IPS-15b (cell line): ENCODE results near the gene CMTM5.
A peak's percentile ranks its signal among the peaks of the same experiment; 100 is the strongest.

ENCODE experiments used
- H3K27me3 ChIP-seq: one replicate; pipeline ENCODE4 v1.6.1; 2013; ENCODE audit warnings: low read length; ENCODE audit not compliant: control insufficient read depth, insufficient read depth
- H3K36me3 ChIP-seq: one replicate; pipeline ENCODE4 v1.6.1; 2013; ENCODE audit warnings: low read length; ENCODE audit not compliant: control insufficient read depth, insufficient read depth
- H3K4me1 ChIP-seq: one replicate; pipeline ENCODE4 v1.6.1; 2013; ENCODE audit warnings: mild to moderate bottlenecking, low read length; ENCODE audit not compliant: control insufficient read depth, insufficient read depth
- H3K4me3 ChIP-seq: one replicate; pipeline ENCODE4 v1.5.1; 2013; ENCODE audit warnings: low read depth, low read length
- H3K9ac ChIP-seq: one replicate; pipeline ENCODE4 v1.6.1; 2013; ENCODE audit warnings: low read depth, mild to moderate bottlenecking, low read length
- H3K9me3 ChIP-seq: one replicate; pipeline ENCODE4 v1.6.1; 2013; ENCODE audit warnings: mild to moderate bottlenecking, low read length; ENCODE audit not compliant: control insufficient read depth, insufficient read depth

CMTM5 gene

DNA sequence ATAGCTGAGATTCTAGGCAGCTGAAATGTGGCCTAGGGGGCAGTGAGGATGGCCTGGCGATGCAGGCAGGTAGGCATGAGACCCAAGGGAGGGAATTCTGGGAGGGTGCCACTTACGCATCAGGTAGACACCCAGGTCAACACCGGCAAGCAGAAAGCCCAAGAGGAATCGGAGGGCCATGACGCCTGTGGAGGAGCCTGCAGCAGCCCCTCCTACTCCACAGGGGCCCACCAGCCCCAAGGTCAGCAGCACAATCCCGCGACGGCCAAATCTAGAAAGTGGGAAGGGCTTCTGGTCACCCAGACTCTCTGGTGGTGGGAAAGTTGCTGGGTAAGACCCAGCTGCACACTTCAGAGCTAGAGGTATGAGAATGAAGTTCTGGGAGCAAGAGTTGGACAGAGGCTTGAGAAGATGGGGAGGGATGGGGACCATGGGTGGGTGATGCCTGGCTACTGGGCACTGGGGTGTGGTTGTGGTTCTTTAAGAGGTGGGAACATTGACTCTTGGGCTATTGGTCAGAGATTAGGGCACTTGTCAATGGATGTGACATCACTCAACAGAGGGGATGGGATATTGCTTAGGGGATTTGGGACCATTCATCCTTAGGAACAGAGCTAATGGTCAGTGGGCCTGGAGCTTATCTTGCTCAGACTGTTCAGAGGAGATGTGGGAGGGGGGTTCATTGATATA lies 27.5 kb upstream of the CMTM5 start:
- Histone ChIP-seq H3K9ac (no peak overlapping the region), H3K27me3 (peaks cover 27% of the 10 kb centered on the region)

DNA sequence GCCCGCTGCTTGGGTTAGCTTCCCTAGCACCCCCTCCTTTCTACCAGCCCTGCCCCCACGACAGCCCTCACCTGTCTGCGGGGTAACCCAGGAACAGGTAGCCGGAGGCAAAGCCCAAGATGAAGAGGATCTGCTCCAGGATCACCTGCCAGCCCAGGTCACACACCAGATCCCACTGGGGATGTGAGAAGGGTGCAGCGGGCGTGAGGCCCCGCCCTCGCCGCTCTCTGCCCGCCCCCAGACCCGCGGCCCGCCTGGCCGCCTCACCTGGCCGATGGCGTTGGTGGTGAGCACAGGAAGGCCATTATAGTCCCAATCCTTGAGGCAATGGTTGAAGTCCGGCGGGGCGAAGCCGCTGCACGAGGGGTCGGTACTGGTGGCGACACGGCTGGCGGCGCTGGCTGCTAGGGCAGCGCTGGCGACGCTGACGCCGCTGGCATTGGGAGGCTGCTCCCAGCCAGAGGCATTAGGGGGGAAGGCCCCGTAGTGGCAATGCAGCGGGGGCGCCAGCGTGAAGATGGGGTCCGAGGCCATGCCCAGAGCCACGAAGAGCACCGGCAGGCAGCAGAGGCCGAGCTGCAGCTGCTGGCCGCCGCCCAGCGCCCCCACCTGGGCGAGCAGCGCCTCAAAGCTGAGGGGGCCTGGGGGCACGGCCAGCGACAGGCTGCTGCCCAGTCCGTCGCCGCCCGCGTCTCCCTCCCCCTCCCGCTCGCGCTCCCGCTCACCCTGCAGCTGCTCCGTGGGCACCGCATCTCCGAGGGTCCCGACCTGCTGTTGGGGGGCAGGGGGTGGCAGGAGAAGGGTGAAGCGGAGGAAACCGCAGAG lies 25.0 kb upstream of the CMTM5 start:
- peak overlapping the region; percentile 72 for H3K4me3 ChIP-seq
- H3K9me3 ChIP-seq, result no peaks in the 10 kb centered on the region
- peaks cover 41% of the 10 kb centered on the region for H3K27me3 ChIP-seq
- no peaks in the 10 kb centered on the region for H3K36me3 ChIP-seq
- H3K9ac ChIP-seq, result no peak overlapping the region
- no peaks in the 10 kb centered on the region for H3K4me1 ChIP-seq

More for the DNA sequence above, 27.5 kb upstream of the CMTM5 start:
- peaks cover 5% of the 10 kb centered on the region for H3K4me1 ChIP-seq
- no peaks in the 10 kb centered on the region for H3K9me3 ChIP-seq
- H3K36me3 ChIP-seq, result no peaks in the 10 kb centered on the region
- no peak overlapping the region for H3K4me3 ChIP-seq

DNA sequence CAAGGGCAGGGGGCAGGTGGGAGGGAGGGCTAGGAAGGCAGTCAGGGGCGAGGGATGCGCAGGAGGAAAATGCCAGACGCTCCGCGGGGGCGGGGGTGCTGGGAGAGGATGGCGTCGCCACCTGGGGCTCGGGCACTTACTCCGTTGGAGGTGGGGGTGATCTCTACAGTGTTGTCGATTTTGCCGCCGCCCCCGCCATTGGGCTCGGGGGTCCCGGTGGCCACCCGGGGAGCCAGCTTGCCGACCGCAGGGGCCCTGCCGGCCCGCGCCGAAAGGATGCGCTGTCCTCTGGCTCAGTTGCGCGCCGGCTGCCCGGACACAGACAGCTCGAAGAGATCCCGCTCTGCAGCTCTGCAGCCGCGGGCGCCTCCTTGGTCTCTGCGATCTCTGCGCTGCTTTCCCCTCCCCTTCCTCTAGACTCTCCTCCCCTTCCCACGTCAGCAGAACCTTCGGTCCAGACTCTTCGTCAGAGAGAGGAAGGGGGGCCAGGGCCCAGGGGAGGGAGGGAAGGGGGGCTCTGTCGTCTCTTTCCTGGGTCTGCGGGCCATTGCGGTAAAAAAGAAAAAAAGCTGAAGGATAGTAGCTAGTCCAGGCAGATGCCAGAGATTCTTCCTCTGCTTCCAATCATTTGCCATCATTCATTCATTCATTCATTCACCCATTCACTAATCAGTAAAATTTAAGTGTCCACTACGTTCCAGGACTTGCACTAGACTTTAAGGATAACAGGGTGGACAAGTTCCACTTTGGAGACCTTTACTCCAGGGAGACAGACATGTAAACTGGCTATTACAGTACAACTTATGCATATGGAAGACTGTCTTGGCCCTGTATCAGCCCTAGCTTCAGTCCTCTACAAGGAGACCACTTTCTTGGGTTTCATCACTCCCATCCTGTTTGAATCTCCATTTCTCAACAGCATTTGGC lies 24.1 kb upstream of the CMTM5 start, which contains the start of gene SLC22A17:
SLC22A17 (minus strand) TSS at position 382 of the 927 bp plus-strand sequence.
- no peaks in the 10 kb centered on the region for H3K4me1 ChIP-seq
- peaks cover 3% of the 10 kb centered on the region for H3K36me3 ChIP-seq
- no peak within 1 kb of the TSS for H3K9ac ChIP-seq
- peaks cover 41% of the 10 kb centered on the region for H3K27me3 ChIP-seq
- H3K9me3 ChIP-seq, result no peaks in the 10 kb centered on the region
- peak within 1 kb of the TSS; percentile 72 for H3K4me3 ChIP-seq

DNA sequence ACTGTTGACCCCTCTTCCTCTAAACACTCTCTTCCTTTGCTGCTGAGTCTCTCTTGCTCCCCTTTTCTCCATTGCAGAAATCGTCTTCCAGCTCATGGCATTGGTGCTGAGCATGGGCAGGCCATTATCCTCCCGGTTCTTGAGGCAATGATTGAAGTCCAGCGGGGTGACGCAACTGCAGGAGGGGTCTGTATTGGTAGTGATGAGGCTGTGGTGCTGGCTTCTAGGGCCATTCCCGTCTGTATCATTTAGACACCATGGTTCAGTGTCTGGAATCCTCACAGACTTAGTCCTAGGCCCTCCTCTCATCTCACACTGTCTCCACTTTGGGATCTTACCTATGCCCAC lies 23.4 kb upstream of the CMTM5 start:
- Histone ChIP-seq H3K9me3 (no peaks in the 10 kb centered on the region), H3K4me3 (peak overlapping the region; percentile 72), H3K27me3 (peaks cover 41% of the 10 kb centered on the region), H3K4me1 (no peaks in the 10 kb centered on the region), H3K9ac (no peak overlapping the region), H3K36me3 (peaks cover 3% of the 10 kb centered on the region)

DNA sequence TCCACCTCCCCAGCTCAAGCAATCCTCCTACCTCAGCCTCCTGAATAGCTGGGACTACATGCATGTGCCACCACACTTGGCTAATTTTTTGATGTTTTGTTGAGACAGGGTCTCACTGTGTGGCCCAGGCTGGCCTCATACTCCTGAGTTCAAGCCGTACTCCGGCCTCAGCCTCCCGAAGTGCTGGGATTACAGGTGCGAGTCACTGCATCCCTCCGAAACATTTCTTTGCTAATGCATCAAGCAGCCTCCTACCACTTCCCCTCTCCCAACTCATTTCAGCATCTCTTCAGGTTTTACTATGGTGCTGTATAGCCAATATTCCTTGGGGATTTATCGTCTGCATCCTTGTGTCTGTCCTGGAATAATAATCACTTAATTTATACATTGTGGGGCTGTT lies 21.9 kb upstream of the CMTM5 start:
- H3K4me1 ChIP-seq, result no peaks in the 10 kb centered on the region
- peaks cover 3% of the 10 kb centered on the region for H3K36me3 ChIP-seq
- H3K9ac ChIP-seq, result no peak overlapping the region
- H3K27me3 ChIP-seq, result peaks cover 41% of the 10 kb centered on the region
- no peaks in the 10 kb centered on the region for H3K9me3 ChIP-seq
- no peak overlapping the region for H3K4me3 ChIP-seq

DNA sequence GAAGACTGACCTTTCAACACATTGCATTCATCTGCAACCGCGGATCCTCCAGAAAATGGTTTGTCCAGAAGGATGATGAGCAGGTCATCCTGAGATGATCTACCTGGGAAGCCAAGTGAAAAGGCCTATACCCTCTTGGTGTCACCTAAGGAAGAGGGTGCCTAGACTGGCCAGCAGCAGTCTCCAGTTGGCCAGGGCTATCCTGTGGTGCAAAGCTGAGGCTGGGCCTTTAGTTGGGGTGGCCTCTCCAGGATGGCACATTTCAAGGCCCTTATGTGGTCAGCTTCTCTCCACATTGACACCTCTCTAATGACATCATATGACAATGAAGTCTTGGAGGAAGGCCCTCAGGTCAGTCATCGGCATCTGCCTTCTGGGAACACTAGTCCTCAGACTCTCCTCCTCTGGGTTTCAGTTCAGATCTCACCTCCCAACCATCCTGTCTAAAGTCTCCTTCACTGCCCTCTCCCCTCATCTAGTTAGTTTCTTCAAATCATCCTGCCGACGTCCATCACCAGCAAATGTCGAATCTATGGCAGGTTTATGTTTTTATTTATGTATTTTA lies 20.9 kb upstream of the CMTM5 start:
- Histone ChIP-seq H3K9ac (no peak overlapping the region), H3K4me1 (peaks cover 2% of the 10 kb centered on the region), H3K4me3 (no peak overlapping the region), H3K27me3 (peaks cover 36% of the 10 kb centered on the region), H3K9me3 (no peaks in the 10 kb centered on the region), H3K36me3 (peaks cover 7% of the 10 kb centered on the region)

DNA sequence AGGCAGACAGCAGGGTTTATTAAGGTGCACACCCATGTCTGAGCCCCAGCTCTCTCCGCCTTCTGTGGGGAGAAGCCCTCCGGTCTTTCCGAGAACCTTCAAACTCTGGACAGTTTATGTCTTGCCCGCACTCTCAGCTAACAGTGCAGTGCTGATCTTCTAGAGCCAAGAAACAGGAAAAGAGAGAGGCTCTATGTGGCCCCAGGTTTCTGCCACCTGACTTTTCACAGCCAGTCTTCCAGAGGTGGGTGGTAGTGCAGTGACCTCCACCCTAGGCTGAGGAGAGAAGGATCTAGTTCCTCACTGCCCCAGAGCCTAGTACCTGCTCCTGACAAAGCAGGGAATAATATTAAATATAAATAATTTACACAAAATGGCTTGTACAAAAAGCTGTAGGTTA lies 20.2 kb upstream of the CMTM5 start:
- H3K4me1 ChIP-seq, result peaks cover 2% of the 10 kb centered on the region
- H3K27me3 ChIP-seq, result peaks cover 29% of the 10 kb centered on the region
- H3K36me3 ChIP-seq, result peaks cover 7% of the 10 kb centered on the region

DNA sequence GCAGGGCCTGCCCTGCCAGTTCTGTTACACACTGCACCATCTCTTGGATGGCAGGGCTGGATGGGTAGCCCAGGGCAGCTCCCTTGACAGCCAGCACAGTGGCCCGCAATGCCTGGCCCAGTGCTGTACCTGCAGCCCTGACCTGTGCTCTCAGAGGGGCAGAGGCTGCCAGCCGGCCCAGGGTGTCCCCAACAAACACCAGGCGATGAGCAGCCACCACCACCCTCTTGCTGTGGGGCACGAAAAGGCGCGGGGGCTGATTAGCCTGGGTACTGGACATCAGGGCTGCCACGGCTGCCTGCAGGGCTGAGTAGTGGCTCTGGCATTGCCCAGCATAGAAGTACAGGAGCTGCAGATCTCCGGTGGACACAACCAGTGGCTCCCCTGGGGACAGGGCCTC lies 19.6 kb upstream of the CMTM5 start:
- peaks cover 28% of the 10 kb centered on the region for H3K27me3 ChIP-seq
- no peaks in the 10 kb centered on the region for H3K9me3 ChIP-seq
- peaks cover 7% of the 10 kb centered on the region for H3K36me3 ChIP-seq

More for the DNA sequence above, 20.2 kb upstream of the CMTM5 start:
- Histone ChIP-seq H3K9ac (no peak overlapping the region), H3K4me3 (no peak overlapping the region), H3K9me3 (no peaks in the 10 kb centered on the region)

DNA sequence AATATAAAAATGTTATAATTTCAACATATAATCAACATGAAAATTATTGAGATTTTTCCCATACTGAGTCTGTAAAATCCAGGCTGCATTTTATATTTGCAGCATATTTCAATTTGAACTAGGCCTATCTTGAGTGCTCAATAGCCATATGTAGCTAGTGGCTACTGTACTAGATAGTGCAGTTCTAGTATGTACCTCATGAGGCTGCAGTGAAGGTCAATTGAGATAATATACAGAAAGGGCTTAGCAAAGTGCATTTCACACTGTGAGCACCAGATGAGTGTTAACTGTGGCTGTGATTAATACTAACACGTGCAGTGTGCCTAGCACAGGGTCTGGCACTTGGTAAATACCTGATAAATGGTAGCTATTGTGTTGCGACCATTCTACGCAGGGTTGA lies 18.8 kb upstream of the CMTM5 start:
- H3K4me3 ChIP-seq, result no peak overlapping the region
- no peak overlapping the region for H3K9ac ChIP-seq
- H3K4me1 ChIP-seq, result peaks cover 3% of the 10 kb centered on the region
- no peaks in the 10 kb centered on the region for H3K9me3 ChIP-seq
- peaks cover 7% of the 10 kb centered on the region for H3K36me3 ChIP-seq
- peaks cover 26% of the 10 kb centered on the region for H3K27me3 ChIP-seq

More for the DNA sequence above, 19.6 kb upstream of the CMTM5 start:
- Histone ChIP-seq H3K4me1 (peaks cover 2% of the 10 kb centered on the region), H3K4me3 (no peak overlapping the region), H3K9ac (no peak overlapping the region)

DNA sequence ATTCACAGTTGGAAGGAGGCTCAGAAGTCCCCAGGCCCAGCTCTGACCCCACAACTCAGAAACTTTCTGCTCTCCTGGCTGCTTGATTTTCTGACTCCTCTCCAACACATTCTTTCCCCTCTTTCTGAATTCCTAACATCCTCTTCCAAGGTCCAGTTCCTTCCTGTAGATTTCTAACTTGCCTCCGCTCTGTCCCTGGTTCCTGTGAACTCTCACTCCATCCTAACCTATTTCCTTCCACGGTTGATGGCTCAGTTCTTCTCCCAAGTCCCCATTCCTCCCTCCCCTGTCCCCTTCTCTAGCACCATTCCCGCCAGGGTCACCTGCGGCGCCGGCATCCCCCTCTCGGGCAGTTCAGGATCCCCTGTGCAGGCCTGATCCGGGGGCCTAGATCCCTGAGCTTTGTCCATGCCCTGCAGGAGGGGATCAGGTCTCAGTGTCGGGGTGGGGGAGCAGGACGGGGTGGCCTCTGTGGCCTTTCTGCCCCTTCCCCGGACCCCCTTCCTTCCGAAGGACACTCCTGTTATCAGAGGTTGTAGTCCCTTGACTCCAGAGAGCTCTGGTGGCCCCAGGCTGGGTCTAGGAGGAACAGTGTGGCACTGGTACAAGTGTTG lies 18.2 kb upstream of the CMTM5 start:
- Histone ChIP-seq H3K36me3 (peaks cover 7% of the 10 kb centered on the region), H3K9ac (no peak overlapping the region), H3K4me3 (no peak overlapping the region), H3K4me1 (peaks cover 4% of the 10 kb centered on the region), H3K9me3 (no peaks in the 10 kb centered on the region), H3K27me3 (peaks cover 20% of the 10 kb centered on the region)

DNA sequence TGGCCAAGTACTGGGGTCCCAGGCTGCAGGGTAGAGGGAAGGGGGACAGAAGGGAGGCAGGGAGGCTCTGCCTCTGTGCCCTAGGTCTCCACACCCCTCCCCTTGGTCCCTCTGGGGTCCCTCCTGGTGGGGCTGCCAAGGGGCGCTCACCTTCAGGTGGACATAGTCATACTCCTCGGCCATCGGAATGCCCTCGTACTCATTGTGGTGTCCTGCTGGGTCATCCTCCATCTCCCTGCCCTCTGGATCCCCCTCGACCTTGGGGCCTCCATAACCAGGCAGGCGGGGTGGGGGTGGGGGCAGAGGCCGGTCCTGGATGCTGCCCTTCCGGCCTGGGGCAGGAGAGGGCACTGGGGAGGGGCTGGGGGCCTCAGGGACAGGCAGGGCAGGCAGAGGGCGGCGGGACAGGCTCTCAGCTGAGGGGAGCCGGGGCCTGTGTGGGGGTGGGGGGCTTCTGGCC lies 17.6 kb upstream of the CMTM5 start:
- Histone ChIP-seq H3K36me3 (peaks cover 7% of the 10 kb centered on the region), H3K9ac (no peak overlapping the region), H3K27me3 (peaks cover 15% of the 10 kb centered on the region), H3K4me3 (no peak overlapping the region), H3K4me1 (peaks cover 9% of the 10 kb centered on the region), H3K9me3 (no peaks in the 10 kb centered on the region)
